Loucy (cell line): ENCODE data around the gene MRGPRX2.

ENCODE experiments used
- H2AFZ ChIP-seq: fragments of 200-600 bp; sonication (generic); 2 replicates; pipeline ENCODE4 v1.6.0; 2016; ENCODE audit warnings: antibody characterized with exemption, mild to moderate bottlenecking, low read length, moderate library complexity
- H3F3A ChIP-seq: fragments of 200-600 bp; 2 replicates; pipeline ENCODE4 v1.6.0; 2016; ENCODE audit warnings: antibody characterized with exemption, low read depth, mild to moderate bottlenecking
- H3K27me3 ChIP-seq: fragments of 200-600 bp; sonication (generic); 2 replicates; pipeline ENCODE4 v1.6.1; 2014; ENCODE audit warnings: low read length, mild to moderate bottlenecking; ENCODE audit not compliant: insufficient read depth, poor library complexity, severe bottlenecking
- H3K36me3 ChIP-seq: fragments of 200-600 bp; sonication (generic); 2 replicates; pipeline ENCODE4 v1.6.1; 2016; ENCODE audit warnings: low read length; ENCODE audit not compliant: insufficient read depth
- H3K4me1 ChIP-seq: fragments of 200-600 bp; sonication (generic); 2 replicates; pipeline ENCODE4 v1.5.1; 2014; ENCODE audit warnings: low read length, mild to moderate bottlenecking; ENCODE audit not compliant: insufficient read depth, poor library complexity, severe bottlenecking
- H3K4me2 ChIP-seq: fragments of 200-600 bp; sonication (generic); 2 replicates; pipeline ENCODE4 v1.6.0; 2014; ENCODE audit warnings: antibody characterized with exemption, low read length, low read depth, mild to moderate bottlenecking; ENCODE audit not compliant: poor library complexity, severe bottlenecking
- H3K4me3 ChIP-seq: fragments of 200-600 bp; sonication (generic); 2 replicates; pipeline ENCODE4 v1.5.1; 2014; ENCODE audit warnings: low read length, mild to moderate bottlenecking, mixed read lengths; ENCODE audit not compliant: poor library complexity, severe bottlenecking
- H3K79me2 ChIP-seq: fragments of 200-600 bp; sonication (generic); 2 replicates; pipeline ENCODE4 v1.6.1; 2014; ENCODE audit warnings: low read length; ENCODE audit not compliant: insufficient read depth
- H3K9ac ChIP-seq: fragments of 200-600 bp; sonication (generic); 2 replicates; pipeline ENCODE4 v1.6.0; 2014; ENCODE audit warnings: mild to moderate bottlenecking, low read depth, low read length, moderate library complexity; ENCODE audit not compliant: poor library complexity, severe bottlenecking
- H3K9me2 ChIP-seq: fragments of 200-600 bp; sonication (generic); replicated peaks from 2 replicates; pipeline ENCODE4 v1.6.1; 2016; ENCODE audit warnings: low read depth, low read length, mixed read lengths
- H3K9me3 ChIP-seq: fragments of 200-600 bp; sonication (generic); 2 replicates; pipeline ENCODE4 v1.6.1; 2014; ENCODE audit warnings: mild to moderate bottlenecking, antibody characterized with exemption, low read length, low read depth; ENCODE audit not compliant: insufficient read depth
- H4K20me1 ChIP-seq: fragments of 200-600 bp; sonication (generic); 2 replicates; pipeline ENCODE4 v1.6.0; 2014; ENCODE audit warnings: antibody characterized with exemption, low read length, mild to moderate bottlenecking; ENCODE audit not compliant: insufficient read depth, poor library complexity, severe bottlenecking
- CTCF ChIP-seq: fragments of 200-600 bp; sonication (generic); conservative IDR thresholded peaks from 2 replicates; pipeline ENCODE4 v1.5.1; 2014; ENCODE audit warnings: mild to moderate bottlenecking, antibody characterized with exemption, low read length
- EZH2phosphoT487 ChIP-seq: fragments of 200-600 bp; IDR thresholded peaks from 2 replicates; pipeline ENCODE4 v1.6.1; 2018; ENCODE audit warnings: antibody characterized with exemption, mild to moderate bottlenecking, moderate library complexity, borderline replicate concordance

MRGPRX2 gene

DNA sequence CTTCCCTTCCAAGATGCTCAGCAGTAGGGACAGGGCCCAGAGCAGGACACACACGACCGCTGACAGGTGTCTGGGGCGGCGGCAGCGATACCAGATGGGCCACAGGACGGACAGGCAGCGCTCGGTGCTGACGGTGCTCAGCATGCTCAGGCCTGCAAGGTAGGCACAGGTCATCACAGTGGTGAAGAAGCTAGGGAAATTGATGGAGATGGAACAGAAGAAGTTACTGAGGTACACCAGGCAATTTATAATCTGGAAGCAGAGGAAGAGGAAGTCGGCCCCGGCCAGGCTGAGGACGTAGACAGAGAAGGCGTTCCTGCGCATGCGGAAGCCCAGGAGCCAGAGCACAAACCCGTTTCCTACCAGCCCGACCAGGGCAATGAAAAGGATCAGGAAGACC is 4.6 kb downstream of the MRGPRX2 start:
- Histone ChIP-seq H3K9me2 (no peaks in the 10 kb centered on the region), H3K4me2 (no peak overlapping the region), H3K36me3 (no peaks in the 10 kb centered on the region), H2AFZ (no peak overlapping the region), H3K4me3 (no peak overlapping the region), H3K79me2 (no peaks in the 10 kb centered on the region), H4K20me1 (no peaks in the 10 kb centered on the region), H3K4me1 (peaks cover 7% of the 10 kb centered on the region), H3K27me3 (no peaks in the 10 kb centered on the region), H3F3A (peaks cover 5% of the 10 kb centered on the region; the same call in 1 of the 2 replicates), H3K9ac (no peak overlapping the region), H3K9me3 (no peaks in the 10 kb centered on the region)
- no peak for TF ChIP-seq EZH2phosphoT487
- no peak for TF ChIP-seq CTCF

- TF ChIP-seq EZH2phosphoT487, result no peak
- TF ChIP-seq CTCF, result no peak
Measured at GRCh38 chr11:19055016-19055415, 5.5 kb downstream of the MRGPRX2 start.

DNA sequence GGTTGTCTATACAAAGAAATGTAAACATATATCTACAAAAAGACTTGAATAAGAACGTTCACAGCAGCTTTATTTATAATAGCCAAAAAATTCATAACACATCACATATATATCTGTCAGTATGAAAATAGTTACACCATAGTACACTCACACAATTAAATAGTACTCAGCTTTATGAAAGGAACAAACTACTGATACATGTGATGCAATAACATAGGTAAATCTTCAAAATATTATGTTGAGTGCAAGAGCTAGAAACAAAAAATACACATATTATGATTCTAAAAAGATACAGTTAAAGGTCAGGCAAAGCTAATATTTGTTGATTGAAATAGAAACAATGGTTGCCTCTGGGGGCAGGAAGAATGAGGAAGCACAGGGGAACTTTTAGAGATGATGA is 6.6 kb downstream of the MRGPRX2 start:
- TF ChIP-seq EZH2phosphoT487 (no peak), CTCF (no peak)
- no peaks in the 10 kb centered on the region for H3K27me3 ChIP-seq
- no peaks in the 10 kb centered on the region for H3F3A ChIP-seq

More at GRCh38 chr11:19055016-19055415, 5.5 kb downstream of the MRGPRX2 start:
- Histone ChIP-seq H2AFZ (no peak overlapping the region), H3K9me2 (no peaks in the 10 kb centered on the region), H3K36me3 (no peaks in the 10 kb centered on the region), H3K4me1 (no peaks in the 10 kb centered on the region), H3K4me2 (no peak overlapping the region), H3K9ac (no peak overlapping the region), H3K4me3 (no peak overlapping the region), H3F3A (peaks cover under 1% of the 10 kb centered on the region; the same call in 1 of the 2 replicates), H3K27me3 (no peaks in the 10 kb centered on the region), H3K79me2 (no peaks in the 10 kb centered on the region), H4K20me1 (no peaks in the 10 kb centered on the region), H3K9me3 (no peaks in the 10 kb centered on the region)

More for the DNA sequence above, 6.6 kb downstream of the MRGPRX2 start:
- Histone ChIP-seq H3K4me3 (no peak overlapping the region), H3K79me2 (no peaks in the 10 kb centered on the region), H3K9me2 (no peaks in the 10 kb centered on the region), H3K9me3 (no peaks in the 10 kb centered on the region), H3K9ac (no peak overlapping the region), H3K4me1 (no peaks in the 10 kb centered on the region), H2AFZ (no peak overlapping the region), H4K20me1 (no peaks in the 10 kb centered on the region), H3K36me3 (no peaks in the 10 kb centered on the region), H3K4me2 (no peak overlapping the region)
